ENCODE results near the gene EYA2. TPM values are rescaled to one million over a fixed set of nuclear protein-coding genes. Genes with fewer than 3 reads are reported as not detected.

EYA2 gene
- polyA plus RNA-seq, 1 donor (not counting 4 experiments of a cell fraction or from before 2014, with no cell fraction given), result not detected

GRCh38 chr20:46872328-46873211 is 22.1 kb upstream of the EYA2 start:
- no peak for DNase-seq (ENCODE audit: low read depth, low spot score)
- Histone ChIP-seq H3K4me2 (ENCODE audit: control insufficient read depth, extremely low read depth, insufficient read depth, low read depth, low read length) (no peak overlapping the region), H3K27me3 (ENCODE audit: control insufficient read depth, extremely low read depth, insufficient read depth, low read length) (no peaks in the 10 kb centered on the region), H3K9me1 (ENCODE audit: control insufficient read depth, extremely low read depth, insufficient read depth, low read length) (no peaks in the 10 kb centered on the region), H3K4me3 (ENCODE audit: control insufficient read depth in 2 of 3, extremely low read depth in 1 of 3, insufficient read depth in 2 of 3, low read depth in 1 of 3, low read length in 3 of 3) (no peak overlapping the region), H3K79me2 (ENCODE audit: control insufficient read depth, insufficient read depth, low read length) (no peaks in the 10 kb centered on the region), H3K36me3 (ENCODE audit: control insufficient read depth in 2 of 2, extremely low read depth in 1 of 2, insufficient read depth in 2 of 2, low read length in 2 of 2) (no peaks in the 10 kb centered on the region), H4K20me1 (ENCODE audit: control insufficient read depth, extremely low read depth, insufficient read depth, low read length) (no peaks in the 10 kb centered on the region), H3K9me3 (ENCODE audit: control insufficient read depth, low read depth, low read length) (no peaks in the 10 kb centered on the region), H2AFZ (ENCODE audit: control insufficient read depth, low read length) (no peak overlapping the region), H3K9ac (ENCODE audit: control insufficient read depth, extremely low read depth, insufficient read depth, low read length) (no peak overlapping the region), H3K4me1 (ENCODE audit: control insufficient read depth, extremely low read depth, insufficient read depth, low read length) (no peaks in the 10 kb centered on the region), H3K27ac (ENCODE audit: control insufficient read depth, insufficient read depth, low read length) (no peak overlapping the region)
- FAIRE-seq, result no peak
- TF ChIP-seq EZH2 (IDR thresholded peaks at IDR 0.05; ENCODE audit: low read length), result no peak
- no peak for TF ChIP-seq CTCF (optimal IDR thresholded peaks at IDR 0.05 in 1 of 3, IDR thresholded peaks at IDR 0.05 in 1 of 3, conservative IDR thresholded peaks at IDR 0.05 in 1 of 3; ENCODE audit: extremely low read depth in 1 of 3, insufficient read depth in 2 of 3, low read length in 3 of 3)
- dilution Hi-C loops (cut with MboI; ENCODE audit: extremely low pct_ligation_motif_present, low sequenced_read_pairs), result no loop called here

GRCh38 chr20:46875059-46875458 is 19.6 kb upstream of the EYA2 start:
- Histone ChIP-seq H3K79me2 (ENCODE audit: control insufficient read depth, insufficient read depth, low read length) (no peaks in the 10 kb centered on the region), H3K27me3 (ENCODE audit: control insufficient read depth, extremely low read depth, insufficient read depth, low read length) (no peaks in the 10 kb centered on the region), H3K36me3 (ENCODE audit: control insufficient read depth in 2 of 2, extremely low read depth in 1 of 2, insufficient read depth in 2 of 2, low read length in 2 of 2) (no peaks in the 10 kb centered on the region), H3K4me1 (ENCODE audit: control insufficient read depth, extremely low read depth, insufficient read depth, low read length) (no peaks in the 10 kb centered on the region), H4K20me1 (ENCODE audit: control insufficient read depth, extremely low read depth, insufficient read depth, low read length) (no peaks in the 10 kb centered on the region), H3K27ac (ENCODE audit: control insufficient read depth, insufficient read depth, low read length) (no peak overlapping the region), H3K9me1 (ENCODE audit: control insufficient read depth, extremely low read depth, insufficient read depth, low read length) (no peaks in the 10 kb centered on the region), H2AFZ (ENCODE audit: control insufficient read depth, low read length) (no peak overlapping the region), H3K4me2 (ENCODE audit: control insufficient read depth, extremely low read depth, insufficient read depth, low read depth, low read length) (no peak overlapping the region), H3K9me3 (ENCODE audit: control insufficient read depth, low read depth, low read length) (no peaks in the 10 kb centered on the region), H3K9ac (ENCODE audit: control insufficient read depth, extremely low read depth, insufficient read depth, low read length) (no peak overlapping the region), H3K4me3 (ENCODE audit: control insufficient read depth in 2 of 3, extremely low read depth in 1 of 3, insufficient read depth in 2 of 3, low read depth in 1 of 3, low read length in 3 of 3) (no peak overlapping the region)
- dilution Hi-C loops (cut with MboI; ENCODE audit: extremely low pct_ligation_motif_present, low sequenced_read_pairs), result no loop called here
- TF ChIP-seq CTCF (optimal IDR thresholded peaks at IDR 0.05 in 1 of 3, IDR thresholded peaks at IDR 0.05 in 1 of 3, conservative IDR thresholded peaks at IDR 0.05 in 1 of 3; ENCODE audit: extremely low read depth in 1 of 3, insufficient read depth in 2 of 3, low read length in 3 of 3) (no peak), EZH2 (IDR thresholded peaks at IDR 0.05; ENCODE audit: low read length) (no peak)
- DNase-seq (ENCODE audit: low read depth, low spot score) (no peak), FAIRE-seq (no peak)
